ENCODE data around the gene FCHO2. TPM values are rescaled to one million over a fixed set of nuclear protein-coding genes. Genes with fewer than 3 reads are reported as not detected.

The FCHO2 gene
- total and polyA plus RNA-seq, 4 donors: 20.7 to 60.9 (median 38.6) TPM

- DNase-seq (no peak), ATAC-seq (ENCODE audit: insufficient read depth, low FRiP score) (no peak)
- Histone ChIP-seq H3K4me3 (no peak overlapping the region), H3K4me1 (ENCODE audit: control insufficient read depth in 5 of 5, insufficient read depth in 5 of 5, low read length in 5 of 5) (no peaks in the 10 kb centered on the region), H3K9me3 (ENCODE audit: control insufficient read depth in 4 of 4, insufficient read depth in 3 of 4, low read length in 3 of 4) (no peaks in the 10 kb centered on the region), H3K9ac (ENCODE audit: insufficient read depth in 1 of 2, low read length in 2 of 2) (no peak overlapping the region), H3K27me3 (ENCODE audit: control insufficient read depth in 3 of 3, insufficient read depth in 3 of 3, low read length in 2 of 3) (no peaks in the 10 kb centered on the region), H3K27ac (ENCODE audit: low read depth in 1 of 2, low read length in 1 of 2) (no peak overlapping the region), H3K36me3 (ENCODE audit: control insufficient read depth in 4 of 4, insufficient read depth in 4 of 4, low read length in 4 of 4) (peaks cover 3 to 14% (median 10%) of the 10 kb centered on the region in 4 donors)
- no peak for TF ChIP-seq CTCF (IDR thresholded peaks at IDR 0.05; ENCODE audit: control extremely low read depth, extremely low read depth)
- WGBS, 2 donors: 89 to 96% methylated on average over 2 of the region's 2 CpGs
Observed at GRCh38 chr5:73061593-73061992, 105.8 kb downstream of the FCHO2 start.

GRCh38 chr5:73066466-73066865 is 110.6 kb downstream of the FCHO2 start:
- ATAC-seq (ENCODE audit: insufficient read depth, low FRiP score) (no peak), DNase-seq (no peak)
- TF ChIP-seq CTCF (IDR thresholded peaks at IDR 0.05; ENCODE audit: control extremely low read depth, extremely low read depth): no peak
- Histone ChIP-seq H3K27ac (ENCODE audit: low read depth in 1 of 2, low read length in 1 of 2) (no peak overlapping the region), H3K9ac (ENCODE audit: insufficient read depth in 1 of 2, low read length in 2 of 2) (no peak overlapping the region), H3K4me3 (no peak overlapping the region), H3K9me3 (ENCODE audit: control insufficient read depth in 4 of 4, insufficient read depth in 3 of 4, low read length in 3 of 4) (no peaks in the 10 kb centered on the region), H3K4me1 (ENCODE audit: control insufficient read depth in 5 of 5, insufficient read depth in 5 of 5, low read length in 5 of 5) (no peaks in the 10 kb centered on the region), H3K27me3 (ENCODE audit: control insufficient read depth in 3 of 3, insufficient read depth in 3 of 3, low read length in 2 of 3) (no peaks in the 10 kb centered on the region), H3K36me3 (ENCODE audit: control insufficient read depth in 4 of 4, insufficient read depth in 4 of 4, low read length in 4 of 4) (peaks cover 3 to 14% (median 5%) of the 10 kb centered on the region in 4 donors)
- WGBS, 2 donors: 88 to 90% methylated on average over 2 of the region's 2 CpGs

GRCh38 chr5:73067213-73067612 is 111.4 kb downstream of the FCHO2 start:
- DNase-seq (no peak), ATAC-seq (ENCODE audit: insufficient read depth, low FRiP score) (no peak)
- no peak overlapping the region for H3K4me3 ChIP-seq
- no peak overlapping the region for H3K27ac ChIP-seq (ENCODE audit: low read depth in 1 of 2, low read length in 1 of 2)
- H3K9me3 ChIP-seq (ENCODE audit: control insufficient read depth in 4 of 4, insufficient read depth in 3 of 4, low read length in 3 of 4): no peaks in the 10 kb centered on the region
- H3K4me1 ChIP-seq (ENCODE audit: control insufficient read depth in 5 of 5, insufficient read depth in 5 of 5, low read length in 5 of 5): no peaks in the 10 kb centered on the region
- H3K27me3 ChIP-seq (ENCODE audit: control insufficient read depth in 3 of 3, insufficient read depth in 3 of 3, low read length in 2 of 3): no peaks in the 10 kb centered on the region
- H3K9ac ChIP-seq (ENCODE audit: insufficient read depth in 1 of 2, low read length in 2 of 2): no peak overlapping the region
- 89 to 97% methylated on average over 1 of the region's 1 CpG for WGBS, 2 donors
- no peak for TF ChIP-seq CTCF (IDR thresholded peaks at IDR 0.05; ENCODE audit: control extremely low read depth, extremely low read depth)
- peaks cover 3 to 10% (median 5%) of the 10 kb centered on the region in 4 donors for H3K36me3 ChIP-seq (ENCODE audit: control insufficient read depth in 4 of 4, insufficient read depth in 4 of 4, low read length in 4 of 4)

- no peak overlapping the region for H3K9ac ChIP-seq (ENCODE audit: insufficient read depth in 1 of 2, low read length in 2 of 2)
- ATAC-seq (ENCODE audit: insufficient read depth, low FRiP score): no peak
- no peaks in the 10 kb centered on the region for H3K27me3 ChIP-seq (ENCODE audit: control insufficient read depth in 3 of 3, insufficient read depth in 3 of 3, low read length in 2 of 3)
- H3K36me3 ChIP-seq (ENCODE audit: control insufficient read depth in 4 of 4, insufficient read depth in 4 of 4, low read length in 4 of 4): peaks cover 8 to 18% (median 13%) of the 10 kb centered on the region in 4 donors
- no peaks in the 10 kb centered on the region for H3K4me1 ChIP-seq (ENCODE audit: control insufficient read depth in 5 of 5, insufficient read depth in 5 of 5, low read length in 5 of 5)
- no peak overlapping the region for H3K27ac ChIP-seq (ENCODE audit: low read depth in 1 of 2, low read length in 1 of 2)
- H3K9me3 ChIP-seq (ENCODE audit: control insufficient read depth in 4 of 4, insufficient read depth in 3 of 4, low read length in 3 of 4): no peaks in the 10 kb centered on the region
- WGBS, 2 donors: 96% methylated on average over 4 of the region's 4 CpGs
- H3K4me3 ChIP-seq: no peak overlapping the region
- DNase-seq: no peak
- TF ChIP-seq CTCF (IDR thresholded peaks at IDR 0.05; ENCODE audit: control extremely low read depth, extremely low read depth): no peak
Observed at GRCh38 chr5:73081093-73081492, 125.3 kb downstream of the FCHO2 start.
